ENCODE results near the gene PHF20. TPM values are rescaled to one million over a fixed set of nuclear protein-coding genes. Genes with fewer than 3 reads are reported as not detected.

PHF20 gene
- total RNA-seq, 4 donors from 2014 or later = 35.3 to 109 (median 76.5) TPM

DNA sequence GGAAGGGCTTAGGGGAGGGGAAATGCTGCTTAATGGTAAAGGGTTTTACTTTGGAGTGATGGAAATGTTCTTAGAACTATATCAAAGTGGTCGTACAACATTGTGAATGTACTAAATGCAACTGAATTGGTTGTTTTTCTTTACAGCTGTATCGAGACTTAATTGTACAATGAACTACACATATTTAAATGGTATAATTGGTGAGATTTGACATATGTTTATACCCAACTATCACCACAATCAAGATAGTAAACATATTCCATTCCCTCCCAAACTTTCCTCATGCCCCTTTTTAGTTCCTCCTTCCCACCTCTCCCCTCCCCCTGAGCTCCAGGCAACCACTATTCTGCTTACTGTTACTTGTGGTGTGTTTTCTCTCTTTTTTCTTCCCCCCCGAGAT, 138.4 kb downstream of the PHF20 start:
- no peak overlapping the region for H3K4me3 ChIP-seq
- intact Hi-C loops (cut with DNase I; ENCODE audit: low total_unique reads) = no loop called here
- H3K27ac ChIP-seq = no peak overlapping the region
- no peaks in the 10 kb centered on the region for H3K4me1 ChIP-seq
- TF ChIP-seq, protein P1, sequence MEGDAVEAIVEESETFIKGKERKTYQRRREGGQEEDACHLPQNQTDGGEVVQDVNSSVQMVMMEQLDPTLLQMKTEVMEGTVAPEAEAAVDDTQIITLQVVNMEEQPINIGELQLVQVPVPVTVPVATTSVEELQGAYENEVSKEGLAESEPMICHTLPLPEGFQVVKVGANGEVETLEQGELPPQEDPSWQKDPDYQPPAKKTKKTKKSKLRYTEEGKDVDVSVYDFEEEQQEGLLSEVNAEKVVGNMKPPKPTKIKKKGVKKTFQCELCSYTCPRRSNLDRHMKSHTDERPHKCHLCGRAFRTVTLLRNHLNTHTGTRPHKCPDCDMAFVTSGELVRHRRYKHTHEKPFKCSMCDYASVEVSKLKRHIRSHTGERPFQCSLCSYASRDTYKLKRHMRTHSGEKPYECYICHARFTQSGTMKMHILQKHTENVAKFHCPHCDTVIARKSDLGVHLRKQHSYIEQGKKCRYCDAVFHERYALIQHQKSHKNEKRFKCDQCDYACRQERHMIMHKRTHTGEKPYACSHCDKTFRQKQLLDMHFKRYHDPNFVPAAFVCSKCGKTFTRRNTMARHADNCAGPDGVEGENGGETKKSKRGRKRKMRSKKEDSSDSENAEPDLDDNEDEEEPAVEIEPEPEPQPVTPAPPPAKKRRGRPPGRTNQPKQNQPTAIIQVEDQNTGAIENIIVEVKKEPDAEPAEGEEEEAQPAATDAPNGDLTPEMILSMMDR (IDR thresholded peaks at IDR 0.05) = no peak
- TF ChIP-seq POLR2A (IDR thresholded peaks at IDR 0.05) = no peak
- H3K27me3 ChIP-seq = no peaks in the 10 kb centered on the region
- no peaks in the 10 kb centered on the region for H3K9me3 ChIP-seq
- no peak for DNase-seq
- H3K36me3 ChIP-seq = no peaks in the 10 kb centered on the region

DNA sequence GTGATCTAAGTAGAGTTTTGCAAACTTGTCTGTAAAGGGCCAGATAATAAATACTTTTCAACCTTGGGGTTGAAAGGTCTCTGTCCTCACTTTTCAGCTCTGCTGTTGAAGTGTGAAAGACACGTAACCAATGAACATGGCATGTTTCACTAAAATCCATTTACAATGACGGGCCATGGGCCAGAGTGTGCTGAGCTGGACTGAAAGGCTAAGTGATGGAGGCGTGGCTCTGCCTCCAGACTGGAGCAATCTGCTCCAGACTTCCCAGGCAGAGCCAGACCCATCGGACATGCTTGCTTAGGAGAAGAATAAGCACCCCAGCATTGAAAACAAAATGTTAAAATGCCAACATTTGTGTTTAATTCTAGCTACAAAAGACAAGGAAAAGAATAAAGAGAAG, 141.1 kb downstream of the PHF20 start:
- no peaks in the 10 kb centered on the region for H3K27me3 ChIP-seq
- no peak for DNase-seq
- no peaks in the 10 kb centered on the region for H3K4me1 ChIP-seq
- H3K9me3 ChIP-seq = no peaks in the 10 kb centered on the region
- intact Hi-C loops (cut with DNase I; ENCODE audit: low total_unique reads) = no loop called here
- no peak overlapping the region for H3K27ac ChIP-seq
- no peak overlapping the region for H3K4me3 ChIP-seq
- TF ChIP-seq POLR2A (IDR thresholded peaks at IDR 0.05) = no peak
- TF ChIP-seq, protein P1 (IDR thresholded peaks at IDR 0.05) = no peak
- H3K36me3 ChIP-seq = no peaks in the 10 kb centered on the region

DNA sequence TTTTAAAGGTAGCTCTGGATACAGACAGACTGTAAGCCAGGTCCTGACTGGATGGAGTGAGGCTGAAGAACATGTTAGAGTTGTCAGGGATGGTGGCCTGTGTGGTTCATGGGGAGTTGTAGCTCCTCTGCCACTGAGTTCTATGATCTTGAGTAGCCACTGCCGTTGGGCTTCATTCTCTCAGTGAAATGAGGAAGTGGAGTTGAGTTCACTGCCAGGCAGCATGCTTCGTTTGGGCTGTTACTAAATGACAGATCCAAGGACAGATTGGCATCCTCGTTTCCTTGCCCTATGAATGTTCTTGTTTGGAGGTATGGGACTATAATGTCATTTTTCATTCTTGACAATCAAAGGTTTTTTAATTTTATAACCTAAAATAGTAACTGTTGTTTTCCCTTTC, 145.3 kb downstream of the PHF20 start:
- no peaks in the 10 kb centered on the region for H3K9me3 ChIP-seq
- H3K36me3 ChIP-seq = no peaks in the 10 kb centered on the region
- no peak overlapping the region for H3K4me3 ChIP-seq
- DNase-seq = no peak
- H3K27ac ChIP-seq = no peak overlapping the region
- intact Hi-C loops (cut with DNase I; ENCODE audit: low total_unique reads) = no loop called here
- TF ChIP-seq, protein P1 (IDR thresholded peaks at IDR 0.05) = no peak
- TF ChIP-seq POLR2A (IDR thresholded peaks at IDR 0.05) = no peak
- no peaks in the 10 kb centered on the region for H3K27me3 ChIP-seq
- no peaks in the 10 kb centered on the region for H3K4me1 ChIP-seq

DNA sequence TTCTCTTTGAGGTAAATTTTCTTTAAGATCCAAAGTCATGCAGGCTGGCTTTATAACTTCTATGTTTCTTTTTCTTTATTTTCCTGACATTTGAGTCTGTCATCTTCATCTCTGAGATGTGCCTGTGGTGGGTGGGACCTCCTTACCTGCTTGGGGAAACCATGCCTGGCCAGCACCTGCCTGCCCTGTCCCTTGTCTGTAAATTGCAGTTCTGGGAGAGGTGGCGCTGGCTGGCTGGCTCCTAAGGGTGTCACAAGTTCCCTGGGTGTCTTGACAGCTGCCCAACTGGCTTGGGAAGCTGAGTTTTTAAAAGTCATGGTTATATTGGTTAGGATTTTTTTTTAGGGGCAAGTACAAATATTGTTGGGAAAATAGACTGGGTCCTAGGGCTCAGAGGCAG, 146.2 kb downstream of the PHF20 start:
- no peaks in the 10 kb centered on the region for H3K9me3 ChIP-seq
- H3K4me3 ChIP-seq = no peak overlapping the region
- intact Hi-C loops (cut with DNase I; ENCODE audit: low total_unique reads) = no loop called here
- no peak for DNase-seq
- no peaks in the 10 kb centered on the region for H3K27me3 ChIP-seq
- no peak overlapping the region for H3K27ac ChIP-seq
- H3K36me3 ChIP-seq = no peaks in the 10 kb centered on the region
- TF ChIP-seq, protein P1 (IDR thresholded peaks at IDR 0.05) = no peak
- TF ChIP-seq POLR2A (IDR thresholded peaks at IDR 0.05) = no peak
- H3K4me1 ChIP-seq = no peaks in the 10 kb centered on the region

DNA sequence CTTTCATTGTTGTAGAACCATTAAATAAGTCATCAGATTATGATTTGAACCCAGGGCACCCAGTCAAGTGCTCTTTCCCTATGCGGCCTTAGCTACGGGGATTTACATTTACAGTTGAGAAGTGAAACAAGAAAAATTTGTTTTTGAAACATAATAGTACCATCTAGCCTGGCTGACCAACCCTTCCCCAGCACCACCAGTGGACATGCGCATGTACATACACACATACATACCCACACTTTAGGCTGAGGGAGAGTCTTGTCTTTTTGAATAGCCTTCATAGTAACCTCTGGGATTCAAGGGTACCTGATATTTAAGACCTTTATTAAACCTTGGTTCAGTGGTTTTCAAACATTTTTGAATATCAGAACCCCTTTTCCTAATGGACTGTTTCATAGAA, 148.7 kb downstream of the PHF20 start:
- Histone ChIP-seq H3K4me1 (no peaks in the 10 kb centered on the region), H3K27me3 (no peaks in the 10 kb centered on the region), H3K9me3 (no peaks in the 10 kb centered on the region), H3K36me3 (no peaks in the 10 kb centered on the region), H3K4me3 (no peak overlapping the region), H3K27ac (no peak overlapping the region)
- TF ChIP-seq, protein P1 (IDR thresholded peaks at IDR 0.05) = no peak
- TF ChIP-seq POLR2A (IDR thresholded peaks at IDR 0.05) = no peak
- intact Hi-C loops (cut with DNase I; ENCODE audit: low total_unique reads) = no loop called here
- no peak for DNase-seq
